Measurements from ENCODE around the gene KIF2C.
"Not testable (repeated sequence)": the region's sequence is repeated elsewhere in the genome, so short reads cannot be mapped to it uniquely, and the experiment has no call there.

KIF2C gene

GRCh38 chr1:44790968-44791801 lies 51.5 kb downstream of the KIF2C start:
- no peak overlapping the region for H3K4me3 ChIP-seq (ENCODE audit: low read depth, low read length)
- TF ChIP-seq, protein P1, sequence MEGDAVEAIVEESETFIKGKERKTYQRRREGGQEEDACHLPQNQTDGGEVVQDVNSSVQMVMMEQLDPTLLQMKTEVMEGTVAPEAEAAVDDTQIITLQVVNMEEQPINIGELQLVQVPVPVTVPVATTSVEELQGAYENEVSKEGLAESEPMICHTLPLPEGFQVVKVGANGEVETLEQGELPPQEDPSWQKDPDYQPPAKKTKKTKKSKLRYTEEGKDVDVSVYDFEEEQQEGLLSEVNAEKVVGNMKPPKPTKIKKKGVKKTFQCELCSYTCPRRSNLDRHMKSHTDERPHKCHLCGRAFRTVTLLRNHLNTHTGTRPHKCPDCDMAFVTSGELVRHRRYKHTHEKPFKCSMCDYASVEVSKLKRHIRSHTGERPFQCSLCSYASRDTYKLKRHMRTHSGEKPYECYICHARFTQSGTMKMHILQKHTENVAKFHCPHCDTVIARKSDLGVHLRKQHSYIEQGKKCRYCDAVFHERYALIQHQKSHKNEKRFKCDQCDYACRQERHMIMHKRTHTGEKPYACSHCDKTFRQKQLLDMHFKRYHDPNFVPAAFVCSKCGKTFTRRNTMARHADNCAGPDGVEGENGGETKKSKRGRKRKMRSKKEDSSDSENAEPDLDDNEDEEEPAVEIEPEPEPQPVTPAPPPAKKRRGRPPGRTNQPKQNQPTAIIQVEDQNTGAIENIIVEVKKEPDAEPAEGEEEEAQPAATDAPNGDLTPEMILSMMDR (IDR thresholded peaks at IDR 0.05; ENCODE audit: insufficient read depth, low read length, missing control alignments), result no peak
- no peak for DNase-seq (ENCODE audit: low read depth, low spot score)
- CTCF ChIA-PET, result interaction anchor here (0.8 to 5.1 kb wide), 11 partner anchors 8 to 512 kb away, joined by 3 to 30 read pairs (median 4); partner anchors contain the start of genes HECTD3, PLK3 and RNU5D-1
- POLR2A ChIA-PET, result interaction anchor here (0.6 to 1.7 kb wide), 3 partner anchors 9 to 16 kb away, joined by 3 to 13 read pairs (median 10); partner anchors contain the start of genes PLK3 and RPS8

DNA sequence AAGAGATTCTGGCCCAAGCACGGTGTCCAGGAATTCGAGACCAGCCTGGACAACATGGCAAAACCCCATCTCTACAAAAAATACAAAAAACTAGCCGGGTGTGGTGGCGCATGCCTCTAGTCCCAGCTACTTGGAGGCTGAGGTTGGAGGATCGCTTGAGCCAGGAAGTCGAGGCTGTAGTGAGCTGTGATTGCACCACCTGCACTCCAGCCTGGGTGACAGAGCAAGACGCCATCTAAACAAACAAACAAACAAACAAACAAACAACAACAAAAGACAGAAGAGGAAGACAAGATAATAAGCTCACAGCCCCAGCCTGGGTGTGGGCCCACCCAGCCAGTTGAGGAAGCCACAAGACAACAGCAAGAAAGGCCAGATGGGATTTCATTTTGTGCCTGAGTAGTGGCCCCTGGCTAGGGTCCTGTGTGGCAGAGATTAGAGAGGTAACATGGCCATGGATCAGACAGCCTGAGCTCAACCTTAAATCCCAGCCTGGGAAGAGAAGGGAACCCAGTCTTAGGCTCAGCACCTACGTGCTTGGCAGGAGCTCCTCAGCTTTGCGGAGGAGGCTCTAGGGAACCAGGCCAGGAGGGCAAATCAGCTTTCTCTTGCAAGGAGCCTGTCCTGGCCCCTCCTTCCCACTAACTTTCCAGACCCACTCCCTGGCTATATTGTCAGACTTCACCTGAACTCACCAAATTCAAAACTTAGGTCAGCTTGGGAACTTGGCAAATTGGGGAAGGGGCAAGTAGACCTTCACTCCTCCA lies 53.3 kb downstream of the KIF2C start:
- ChIA-PET CTCF (interaction anchor here (0.7 to 2.7 kb wide), 19 partner anchors 9 to 566 kb away, joined by 3 to 24 read pairs (median 5); partner anchors contain the start of genes HECTD3 and RNU5D-1), POLR2A (interaction anchor here (0.6 to 2.2 kb wide), 4 partner anchors 12 to 88 kb away, joined by 3 to 8 read pairs (median 4); partner anchors contain the start of gene RPS8)
- H3K4me3 ChIP-seq (ENCODE audit: low read depth, low read length), result no peak overlapping the region
- TF ChIP-seq, protein P1 (IDR thresholded peaks at IDR 0.05; ENCODE audit: insufficient read depth, low read length, missing control alignments), result no peak
- DNase-seq (ENCODE audit: low read depth, low spot score), result no peak

- CTCF ChIA-PET, result interaction anchor here (1.1 to 3.1 kb wide), 3 partner anchors 9 to 20 kb away, joined by 3 to 40 read pairs (median 3); partner anchors contain the start of genes BEST4 and DYNLT4
- DNase-seq (ENCODE audit: low read depth, low spot score); H3K4me3 ChIP-seq (ENCODE audit: low read depth, low read length); POLR2A ChIA-PET: not testable (repeated sequence)
Observed at GRCh38 chr1:44797886-44798285, 58.2 kb downstream of the KIF2C start.

- DNase-seq (ENCODE audit: low read depth, low spot score), result no peak
- TF ChIP-seq, protein P1 (IDR thresholded peaks at IDR 0.05; ENCODE audit: insufficient read depth, low read length, missing control alignments), result no peak
- POLR2A ChIA-PET, result interaction anchor here (0.7 to 3.1 kb wide), 4 partner anchors 14 to 811 kb away, joined by 3 to 53 read pairs (median 21); partner anchors contain the start of gene RPS8
- CTCF ChIA-PET, result interaction anchor here (1.0 to 3.1 kb wide), 11 partner anchors 8 to 215 kb away, joined by 3 to 40 read pairs (median 4); partner anchors contain the start of genes BEST4, BTBD19, DYNLT4 and RNU5D-1
- no peak overlapping the region for H3K4me3 ChIP-seq (ENCODE audit: low read depth, low read length)
Observed at GRCh38 chr1:44798481-44799365, 59.1 kb downstream of the KIF2C start.

DNA sequence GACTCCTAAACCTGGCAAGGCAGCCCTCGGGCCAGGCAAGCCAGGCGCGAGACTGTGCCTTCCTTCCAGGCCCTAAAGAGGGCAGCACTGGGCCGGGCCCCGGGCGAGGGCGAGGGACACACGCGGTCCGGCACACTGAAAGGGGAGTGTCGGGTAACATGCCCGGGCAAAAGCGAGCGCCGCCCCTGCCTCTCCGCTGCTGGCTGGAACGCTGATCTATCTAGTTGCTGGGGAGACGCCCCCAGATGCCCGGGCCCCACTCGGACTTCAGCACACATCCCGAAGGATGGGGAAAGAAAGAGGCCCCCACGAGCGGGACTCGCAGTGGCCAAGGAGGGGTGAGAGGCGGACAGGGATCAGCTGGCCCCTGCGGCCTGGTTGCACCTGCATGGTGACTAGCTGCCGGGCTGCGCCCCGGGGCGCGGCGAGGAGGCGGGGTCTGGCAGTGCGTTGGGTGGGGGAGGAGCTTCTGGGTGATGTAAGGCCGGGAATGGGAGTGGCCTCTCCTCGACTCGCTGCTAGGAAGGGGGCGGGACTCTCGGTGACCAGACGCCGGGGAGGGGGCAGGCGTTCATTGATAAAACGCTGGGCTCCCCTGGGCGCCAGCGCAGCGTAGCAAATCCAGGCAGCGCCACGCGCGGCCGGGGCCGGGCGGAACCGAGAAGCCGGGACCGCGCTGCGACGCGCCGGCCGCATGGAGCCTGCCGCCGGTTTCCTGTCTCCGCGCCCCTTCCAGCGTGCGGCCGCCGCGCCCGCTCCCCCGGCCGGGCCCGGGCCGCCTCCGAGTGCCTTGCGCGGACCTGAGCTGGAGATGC lies 60.3 kb downstream of the KIF2C start, which contains the start of gene PLK3:
Gene PLK3, plus strand, starts transcription at position 608 of the 815 bp plus-strand sequence. Its CDS starts 87 bp downstream, at position 695.
- CTCF ChIA-PET, result interaction anchor here (0.6 to 3.1 kb wide), 19 partner anchors 9 to 214 kb away, joined by 3 to 40 read pairs (median 4); partner anchors contain the start of genes BEST4, BTBD19, HECTD3 and PTCH2
- POLR2A ChIA-PET, result interaction anchor here (0.7 to 4.2 kb wide), 17 partner anchors 9 to 212 kb away, joined by 3 to 78 read pairs (median 8); partner anchors contain the start of genes BTBD19, HECTD3, RNU5D-1 and RPS8

More for the DNA sequence above, 60.3 kb downstream of the KIF2C start, which contains the start of gene PLK3:
- peak; percentile 85 for DNase-seq (ENCODE audit: low read depth, low spot score)
- peak within 1 kb of the TSS; percentile 86 for H3K4me3 ChIP-seq (ENCODE audit: low read depth, low read length)
- TF ChIP-seq, protein P1 (IDR thresholded peaks at IDR 0.05; ENCODE audit: insufficient read depth, low read length, missing control alignments), result peak; percentile 96
